Measurements from ENCODE around the gene CCT2.

Gene CCT2

GRCh38 chr12:69641546-69641945 is 56.3 kb downstream of the CCT2 start:
- DNase-seq (ENCODE audit: low spot score): no peak

- no peak for DNase-seq (ENCODE audit: low spot score)
These were observed 57.3 kb downstream of the CCT2 start for GRCh38 chr12:69642531-69642930.

DNA sequence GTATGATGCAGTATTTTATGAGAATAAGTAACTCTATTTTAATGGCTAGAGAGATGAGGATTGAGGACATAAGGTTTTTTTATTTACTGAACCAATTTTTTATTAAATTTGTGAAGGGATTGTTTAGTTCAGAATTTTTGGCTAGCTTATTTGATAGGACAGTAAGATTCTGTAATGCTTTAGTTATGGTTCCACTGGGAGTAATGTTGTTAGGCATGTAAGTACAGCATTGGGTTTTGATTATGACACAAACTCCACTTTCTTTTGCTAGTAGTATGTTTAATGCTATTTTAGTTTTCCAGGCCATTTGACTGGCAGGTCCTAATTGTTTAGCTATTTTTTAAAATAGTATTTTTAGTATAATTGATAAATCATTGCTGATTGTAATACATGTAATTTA is 59.3 kb downstream of the CCT2 start:
- no peak for DNase-seq (ENCODE audit: low spot score)

- no peak for DNase-seq (ENCODE audit: low spot score)
These were observed 59.8 kb downstream of the CCT2 start for GRCh38 chr12:69645031-69645430.

GRCh38 chr12:69647178-69647577 is 61.9 kb downstream of the CCT2 start:
- DNase-seq (ENCODE audit: low spot score): no peak

GRCh38 chr12:69648476-69648875 is 63.2 kb downstream of the CCT2 start:
- DNase-seq (ENCODE audit: low spot score): no peak

- no peak for DNase-seq (ENCODE audit: low spot score)
These were observed 64.3 kb downstream of the CCT2 start for GRCh38 chr12:69649529-69649928.

Small RNA genes within 50 kb of the gene (small RNA-seq; reads per million reads assigned to genes)
- gene MIR3913-1: 0.10 to 2.4 reads per million in 2 experiments

All from SK-N-DZ (cell line).